DOHH2 (cell line): ENCODE results near the gene RBMS3.
A peak's percentile ranks its signal among the peaks of the same experiment; 100 is the strongest.

ENCODE experiments used
- H3F3A ChIP-seq: fragments of 200-600 bp; sonication (generic), shearing (Covaris generic); 2 replicates; pipeline ENCODE4 v1.6.0; 2016; ENCODE audit warnings: antibody characterized with exemption, mild to moderate bottlenecking; ENCODE audit not compliant: control insufficient read depth, insufficient read depth
- H3K27ac ChIP-seq: fragments of 200-600 bp; sonication (generic); 2 replicates; pipeline ENCODE4 v1.5.1; 2014; ENCODE audit warnings: low read depth, mild to moderate bottlenecking, low read length, moderate library complexity
- H3K27me3 ChIP-seq: fragments of 200-600 bp; sonication (generic); 2 replicates; pipeline ENCODE4 v1.6.1; 2014; ENCODE audit warnings: mild to moderate bottlenecking, low read length, mixed read lengths; ENCODE audit not compliant: control insufficient read depth
- H3K36me3 ChIP-seq: fragments of 200-600 bp; sonication (generic); 2 replicates; pipeline ENCODE4 v1.6.1; 2014; ENCODE audit warnings: mild to moderate bottlenecking, low read length, moderate library complexity, mixed read lengths; ENCODE audit not compliant: control insufficient read depth
- H3K4me1 ChIP-seq: fragments of 200-600 bp; sonication (generic); 2 replicates; pipeline ENCODE4 v1.6.1; 2014; ENCODE audit warnings: mild to moderate bottlenecking, low read length, mixed read lengths; ENCODE audit not compliant: control insufficient read depth
- H3K4me2 ChIP-seq: fragments of 200-600 bp; sonication (generic); 2 replicates; pipeline ENCODE4 v1.6.0; 2014; ENCODE audit warnings: mild to moderate bottlenecking, low read length, moderate library complexity
- H3K4me3 ChIP-seq: fragments of 200-600 bp; sonication (generic); 2 replicates; pipeline ENCODE4 v1.5.1; 2014; ENCODE audit warnings: mild to moderate bottlenecking, low read length, mixed read lengths
- H3K79me2 ChIP-seq: fragments of 200-600 bp; sonication (generic); 2 replicates; pipeline ENCODE4 v1.6.1; 2014; ENCODE audit warnings: mild to moderate bottlenecking, low read length, mixed read lengths; ENCODE audit not compliant: control insufficient read depth
- H3K9me2 ChIP-seq: fragments of 200-600 bp; sonication (generic); replicated peaks from 2 replicates; pipeline ENCODE4 v1.6.1; 2014; ENCODE audit warnings: mild to moderate bottlenecking, low read length, mixed read lengths; ENCODE audit not compliant: control insufficient read depth
- H3K9me3 ChIP-seq: fragments of 200-600 bp; sonication (generic); 2 replicates; pipeline ENCODE4 v1.6.1; 2014; ENCODE audit warnings: antibody characterized with exemption, low read length, mixed read lengths; ENCODE audit not compliant: control insufficient read depth, insufficient read depth
- H4K20me1 ChIP-seq: fragments of 200-600 bp; sonication (generic); 2 replicates; pipeline ENCODE4 v1.6.0; 2014; ENCODE audit warnings: low read depth, mild to moderate bottlenecking, antibody characterized with exemption, low read length, moderate library complexity; ENCODE audit not compliant: control insufficient read depth, insufficient read depth
- EZH2phosphoT487 ChIP-seq: fragments of 200-600 bp; sonication (generic); IDR thresholded peaks from 2 replicates; pipeline ENCODE4 v1.6.1; 2017; ENCODE audit warnings: borderline replicate concordance, mild to moderate bottlenecking, antibody characterized with exemption, low read length, moderate library complexity, mixed read lengths
- TF ChIP-seq, protein P1 (sequence below): fragments of 200-600 bp; sonication (generic); IDR thresholded peaks from one replicate; pipeline ENCODE4 v1.5.1; 2014; ENCODE audit warnings: antibody characterized with exemption, mild to moderate bottlenecking, low read depth, low read length; ENCODE audit not compliant: poor library complexity, severe bottlenecking

Gene RBMS3

DNA sequence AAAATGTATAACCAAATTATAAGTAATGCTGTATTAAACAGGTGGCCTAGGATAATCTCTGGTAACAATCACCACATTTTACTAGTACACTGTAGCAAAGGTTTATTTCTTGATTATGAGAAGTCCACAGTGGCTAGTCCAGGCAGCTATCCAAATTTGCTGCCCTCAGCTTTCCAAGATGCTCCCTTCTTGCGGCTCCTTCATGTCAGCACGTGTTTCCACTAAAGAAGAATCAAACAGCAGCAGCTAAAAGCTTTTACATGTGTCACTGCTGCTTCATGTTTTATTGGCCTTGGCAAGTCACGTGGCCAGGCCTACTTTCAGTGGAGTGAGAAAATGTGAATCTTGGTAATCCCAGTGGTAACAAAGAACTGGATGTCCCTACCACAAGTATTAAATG is 5.6 kb upstream of the RBMS3 start:
- no peaks in the 10 kb centered on the region for H3K79me2 ChIP-seq
- no peaks in the 10 kb centered on the region for H4K20me1 ChIP-seq
- no peaks in the 10 kb centered on the region for H3K27me3 ChIP-seq
- no peak overlapping the region for H3K4me3 ChIP-seq
- H3K4me1 ChIP-seq: peaks cover 11% of the 10 kb centered on the region
- no peak for TF ChIP-seq EZH2phosphoT487
- TF ChIP-seq, protein P1, sequence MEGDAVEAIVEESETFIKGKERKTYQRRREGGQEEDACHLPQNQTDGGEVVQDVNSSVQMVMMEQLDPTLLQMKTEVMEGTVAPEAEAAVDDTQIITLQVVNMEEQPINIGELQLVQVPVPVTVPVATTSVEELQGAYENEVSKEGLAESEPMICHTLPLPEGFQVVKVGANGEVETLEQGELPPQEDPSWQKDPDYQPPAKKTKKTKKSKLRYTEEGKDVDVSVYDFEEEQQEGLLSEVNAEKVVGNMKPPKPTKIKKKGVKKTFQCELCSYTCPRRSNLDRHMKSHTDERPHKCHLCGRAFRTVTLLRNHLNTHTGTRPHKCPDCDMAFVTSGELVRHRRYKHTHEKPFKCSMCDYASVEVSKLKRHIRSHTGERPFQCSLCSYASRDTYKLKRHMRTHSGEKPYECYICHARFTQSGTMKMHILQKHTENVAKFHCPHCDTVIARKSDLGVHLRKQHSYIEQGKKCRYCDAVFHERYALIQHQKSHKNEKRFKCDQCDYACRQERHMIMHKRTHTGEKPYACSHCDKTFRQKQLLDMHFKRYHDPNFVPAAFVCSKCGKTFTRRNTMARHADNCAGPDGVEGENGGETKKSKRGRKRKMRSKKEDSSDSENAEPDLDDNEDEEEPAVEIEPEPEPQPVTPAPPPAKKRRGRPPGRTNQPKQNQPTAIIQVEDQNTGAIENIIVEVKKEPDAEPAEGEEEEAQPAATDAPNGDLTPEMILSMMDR: no peak
- no peak overlapping the region for H3K27ac ChIP-seq
- H3K36me3 ChIP-seq: no peaks in the 10 kb centered on the region
- 0 out of 2 replicates have a peak, but pooled peaks cover 7% of the 10 kb centered on the region for H3F3A ChIP-seq
- H3K9me3 ChIP-seq: no peaks in the 10 kb centered on the region
- no peaks in the 10 kb centered on the region for H3K9me2 ChIP-seq
- H3K4me2 ChIP-seq: no peak overlapping the region

GRCh38 chr3:29277249-29277648 is 3.6 kb upstream of the RBMS3 start:
- no peaks in the 10 kb centered on the region for H4K20me1 ChIP-seq
- no peaks in the 10 kb centered on the region for H3K9me2 ChIP-seq
- H3K36me3 ChIP-seq: no peaks in the 10 kb centered on the region
- no peak for TF ChIP-seq EZH2phosphoT487
- TF ChIP-seq, protein P1: no peak
- H3K4me3 ChIP-seq: no peak overlapping the region
- peaks cover 15% of the 10 kb centered on the region for H3K4me1 ChIP-seq
- H3K27ac ChIP-seq: no peak overlapping the region
- no peaks in the 10 kb centered on the region for H3K9me3 ChIP-seq
- no peak overlapping the region for H3K4me2 ChIP-seq
- 0 out of 2 replicates have a peak, but pooled peaks cover 10% of the 10 kb centered on the region for H3F3A ChIP-seq
- H3K79me2 ChIP-seq: peaks cover 9% of the 10 kb centered on the region
- no peaks in the 10 kb centered on the region for H3K27me3 ChIP-seq

DNA sequence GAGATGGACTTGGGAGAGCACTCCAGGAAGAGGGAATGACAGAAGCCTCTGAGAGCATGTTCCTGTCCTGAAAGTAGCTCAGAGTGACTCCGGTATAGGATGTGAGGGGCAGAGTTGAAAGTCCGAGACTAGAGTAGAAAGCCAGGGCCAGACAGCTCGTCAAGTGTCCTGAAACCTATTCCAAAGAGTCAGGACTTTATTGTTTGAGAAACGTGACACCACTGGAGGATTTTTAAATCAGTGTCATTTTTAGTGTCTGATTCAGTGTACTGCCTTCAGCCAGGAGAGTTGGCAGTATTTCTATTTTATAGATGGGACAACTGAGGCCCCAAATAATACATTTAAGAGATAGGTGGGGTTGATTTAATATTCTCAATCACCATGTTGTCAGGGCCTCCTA is 1.6 kb upstream of the RBMS3 start:
- Histone ChIP-seq H3K27me3 (no peaks in the 10 kb centered on the region), H3K4me1 (peaks cover 31% of the 10 kb centered on the region), H3K9me3 (no peaks in the 10 kb centered on the region), H3K27ac (no peak overlapping the region), H3K4me3 (no peak overlapping the region), H3K4me2 (peak overlapping the region; percentile 78; the same call in 1 of the 2 replicates), H3K36me3 (no peaks in the 10 kb centered on the region), H4K20me1 (no peaks in the 10 kb centered on the region), H3K79me2 (peaks cover 29% of the 10 kb centered on the region), H3K9me2 (no peaks in the 10 kb centered on the region), H3F3A (0 out of 2 replicates have a peak, but pooled peaks cover 10% of the 10 kb centered on the region)
- TF ChIP-seq EZH2phosphoT487: no peak
- TF ChIP-seq, protein P1: no peak

DNA sequence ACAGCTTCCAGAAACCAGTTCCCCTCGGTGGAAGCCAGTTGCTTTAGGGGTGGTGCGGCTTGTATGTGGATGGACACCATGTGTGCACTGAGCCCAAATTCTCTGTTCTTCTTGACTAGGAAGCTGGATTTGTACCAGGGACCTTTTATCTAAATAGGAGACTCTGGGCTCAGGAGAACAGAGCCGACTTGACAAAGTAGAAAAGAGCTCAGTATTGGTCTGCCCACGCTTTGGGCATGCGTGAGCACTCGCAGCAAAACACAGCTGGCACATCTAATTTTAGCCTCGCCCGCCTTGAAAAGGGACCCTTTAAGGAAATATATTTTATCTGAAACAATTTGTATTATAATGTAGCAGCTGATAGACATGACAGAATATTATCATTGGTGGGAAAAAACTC is 1.1 kb upstream of the RBMS3 start:
- Histone ChIP-seq H4K20me1 (no peaks in the 10 kb centered on the region), H3K27ac (no peak overlapping the region), H3K4me2 (peak overlapping the region; percentile 78), H3F3A (0 out of 2 replicates have a peak, but pooled peaks cover 10% of the 10 kb centered on the region), H3K79me2 (peaks cover 30% of the 10 kb centered on the region), H3K4me3 (peak overlapping the region; percentile 77), H3K9me3 (no peaks in the 10 kb centered on the region), H3K9me2 (no peaks in the 10 kb centered on the region), H3K4me1 (peaks cover 33% of the 10 kb centered on the region), H3K36me3 (no peaks in the 10 kb centered on the region), H3K27me3 (no peaks in the 10 kb centered on the region)
- TF ChIP-seq, protein P1: no peak
- TF ChIP-seq EZH2phosphoT487: no peak
